ENCODE results near the gene WDR62.
A peak's percentile ranks its signal among the peaks of the same experiment; 100 is the strongest.

WDR62 gene

GRCh38 chr19:36013280-36014011, 41.3 kb upstream of the WDR62 start (continued):
- TF ChIP-seq ZSCAN16 (tag by site-specific recombination; IDR thresholded peaks at IDR 0.05), result peak; percentile 36; the same call in 1 of the 2 replicates
- peak; percentile 22; the same call in 1 of the 2 replicates for TF ChIP-seq ZNF146 (tag by site-specific recombination; IDR thresholded peaks at IDR 0.05)
- TF ChIP-seq OSR2 (tag by site-specific recombination; IDR thresholded peaks at IDR 0.05), result no peak
- TF ChIP-seq ZNF645 (tag by site-specific recombination; IDR thresholded peaks at IDR 0.05), result no peak
- no peak for TF ChIP-seq ZNF114 (tag by site-specific recombination; IDR thresholded peaks at IDR 0.05)
- peak; percentile 13; the same call in 1 of the 2 replicates for TF ChIP-seq ZBTB20 (tag by site-specific recombination; IDR thresholded peaks at IDR 0.05)
- TF ChIP-seq ZNF174 (tag by site-specific recombination; IDR thresholded peaks at IDR 0.05), result no peak
- TF ChIP-seq ZSCAN4 (tag by site-specific recombination; IDR thresholded peaks at IDR 0.05), result no peak
- no peak for TF ChIP-seq RBAK (tag by site-specific recombination; IDR thresholded peaks at IDR 0.05)
- 0 out of 2 replicates have a peak, but pooled peaks have one; percentile 5 for TF ChIP-seq ZFP3 (tag by site-specific recombination; IDR thresholded peaks at IDR 0.05; ENCODE audit: low read depth)
- TF ChIP-seq ZNF138 (tag by site-specific recombination; IDR thresholded peaks at IDR 0.05; ENCODE audit: borderline replicate concordance), result no peak
- TF ChIP-seq ZNF747 (tag by site-specific recombination; IDR thresholded peaks at IDR 0.05), result no peak
- no peak for TF ChIP-seq ZNF449 (tag by site-specific recombination; IDR thresholded peaks at IDR 0.05)

GRCh38 chr19:36014012-36014924, 40.4 kb upstream of the WDR62 start, which contains the start of gene ALKBH6:
Gene ALKBH6 (minus strand): TSS chr19:36014213. CDS start chr19:36013397, 816 bp downstream.
- H3K4me1 ChIP-seq (ENCODE audit: control insufficient read depth, insufficient read depth, low read length), result peaks cover 22% of the 10 kb centered on the region
- ChIA-PET CTCF (interaction anchor here (0.6 to 1.9 kb wide), 16 partner anchors 8 to 504 kb away, joined by 3 to 11 read pairs (median 4); partner anchors contain the start of genes POLR2I, TBCB and THAP8), POLR2A (interaction anchor here (0.6 to 1.5 kb wide), 43 partner anchors 9 to 1027 kb away, joined by 3 to 37 read pairs (median 5); partner anchors contain the start of genes APLP1, COX6B1, HSPB6 and LIN37)
- H3K27ac ChIP-seq (ENCODE audit: extremely low read depth, low read depth, low read length), result peak within 1 kb of the TSS; percentile 75
- peak within 1 kb of the TSS; percentile 61 for H3K4me3 ChIP-seq (ENCODE audit: low read depth, low read length)
- no peaks in the 10 kb centered on the region for H3K9me3 ChIP-seq (ENCODE audit: control insufficient read depth, insufficient read depth, low read depth, low read length)
- peaks cover 25 to 42% of the 10 kb centered on the region in 2 experiments; a peak in 2 of 3 replicates for H3K36me3 ChIP-seq (ENCODE audit: control insufficient read depth in 2 of 2, insufficient read depth in 1 of 2, low read length in 2 of 2)
- TF ChIP-seq ZNF518A (tag by site-specific recombination; conservative IDR thresholded peaks at IDR 0.05; ENCODE audit: low read depth), result no peak
- TF ChIP-seq ZNF433 (tag by site-specific recombination; IDR thresholded peaks at IDR 0.05; ENCODE audit: low read depth), result no peak
- TF ChIP-seq ZNF473 (tag by site-specific recombination; IDR thresholded peaks at IDR 0.05), result no peak
- TF ChIP-seq ZNF362 (tag by site-specific recombination; IDR thresholded peaks at IDR 0.05), result no peak
- peak; percentile 38; the same call in 1 of the 2 replicates for TF ChIP-seq BCL11A (tag by site-specific recombination; IDR thresholded peaks at IDR 0.05; ENCODE audit: low read depth)
- TF ChIP-seq ZNF324 (tag by site-specific recombination; IDR thresholded peaks at IDR 0.05), result peak; percentile 61; the same call in 1 of the 2 replicates
- TF ChIP-seq RBAK (tag by site-specific recombination; IDR thresholded peaks at IDR 0.05), result no peak
- TF ChIP-seq ZBTB26 (tag by site-specific recombination; optimal IDR thresholded peaks at IDR 0.05), result peak; percentile 34
- TF ChIP-seq ZNF157 (tag by site-specific recombination; IDR thresholded peaks at IDR 0.05), result no peak
- peak; percentile 97 for TF ChIP-seq ZNF10 (tag by site-specific recombination; IDR thresholded peaks at IDR 0.05)

Data from HEK293 (cell line).